Transverse colon (tissue), 4 donors: ENCODE measurements around the gene OR52A1. TPM values are rescaled to one million over a fixed set of nuclear protein-coding genes. Genes with fewer than 3 reads are reported as not detected.

Experiments used
- DNase-seq: peaks from one replicate; pipeline ENCODE4 v3.0.0-alpha.2; 2019
- H3K27ac ChIP-seq, 4 donors: fragments of 200-600 bp; sonication (generic); 2 replicates each; pipeline ENCODE4 v1.5.1; 2016 to 2018; ENCODE audit warnings: inconsistent platforms in 4 of 4
- H3K27me3 ChIP-seq: fragments of 200-600 bp; sonication (generic); 2 replicates; pipeline ENCODE4 v1.5.1; 2017; ENCODE audit warnings: inconsistent platforms
- H3K36me3 ChIP-seq, 4 donors: fragments of 200-600 bp; sonication (generic); 2 replicates each; pipeline ENCODE4 v1.5.1; 2017 to 2019; ENCODE audit warnings: inconsistent platforms in 4 of 4
- H3K4me1 ChIP-seq, 4 donors: fragments of 200-600 bp; sonication (generic); 2 replicates each; pipeline ENCODE4 v1.5.1; 2017 to 2020; ENCODE audit warnings: inconsistent platforms in 4 of 4
- H3K4me3 ChIP-seq, 4 donors: fragments of 200-600 bp; sonication (generic); 1 replicate in 1 of 4; 2 replicates in 3 of 4; pipeline versions ENCODE4 v1.5.1 to v1.6.1; 2017 to 2019; ENCODE audit warnings: inconsistent platforms in 4 of 4
- H3K9me3 ChIP-seq, 2 donors: fragments of 200-600 bp; sonication (generic); 2 replicates each; pipeline ENCODE4 v1.5.1; 2017 to 2019; ENCODE audit warnings: inconsistent platforms in 2 of 2
- EP300 ChIP-seq: sonication (generic); formaldehyde crosslinking; IDR thresholded peaks from one replicate; pipeline ENCODE4 v1.6.1; 2017; ENCODE audit warnings: antibody characterized with exemption, low read depth
- POLR2A ChIP-seq: fragments of 450-650 bp; IDR thresholded peaks from one replicate; pipeline ENCODE4 v1.6.1; 2016; ENCODE audit warnings: antibody characterized with exemption, mild to moderate bottlenecking, moderate library complexity
- POLR2AphosphoS5 ChIP-seq, 3 donors: sonication (generic); formaldehyde crosslinking; IDR thresholded peaks; one replicate each; pipeline ENCODE4 v1.6.1; 2016; ENCODE audit warnings: antibody characterized with exemption in 3 of 3
- WGBS, 2 donors: methylation state at CpG; one replicate each; pipeline ENCODE4 v1.1.5; 2018; ENCODE audit warnings: low coverage in 1 of 2; 5-methylcytosine and 5-hydroxymethylcytosine counted together
- in situ Hi-C, 4 donors: fragments of 200-750 bp; cut with MboI; loops; one replicate each; pipeline versions ENCODE4 v1.15.0 to v1.15.1; 2017; ENCODE audit warnings: low sequenced_read_pairs in 3 of 4, low pct_ligation_motif_present in 1 of 4, low pct_unique_long_range_greater_than_20kb in 1 of 4
- intact Hi-C: fragments of 100-400 bp; cut with DNase I; formaldehyde crosslinking; loops from one replicate; pipeline ENCODE4 v1.15.1; 2023; ENCODE audit warnings: low total_unique reads
- total RNA-seq, 4 donors: library from RNA; depleted of rRNA; stranded (reverse); fragments of >200 nt; gene quantifications; one replicate each; pipeline ENCODE4 v1.1.0, GENCODE V29; 2016
- TF ChIP-seq, protein P1 (sequence below), 5 experiments: fragments of 200-600 bp in 3 of 5; fragments of 450-650 bp in 2 of 5; sonication (generic) in 3 of 5; IDR thresholded peaks; 1 replicate in 2 of 5; 2 replicates in 3 of 5; pipeline ENCODE4 v1.5.1; 2016 to 2017; ENCODE audit warnings: antibody characterized with exemption in 5 of 5, inconsistent platforms in 3 of 5, mild to moderate bottlenecking in 2 of 5, moderate library complexity in 1 of 5

The OR52A1 gene
- total RNA-seq, 4 donors from 2014 or later, result not detected

DNA sequence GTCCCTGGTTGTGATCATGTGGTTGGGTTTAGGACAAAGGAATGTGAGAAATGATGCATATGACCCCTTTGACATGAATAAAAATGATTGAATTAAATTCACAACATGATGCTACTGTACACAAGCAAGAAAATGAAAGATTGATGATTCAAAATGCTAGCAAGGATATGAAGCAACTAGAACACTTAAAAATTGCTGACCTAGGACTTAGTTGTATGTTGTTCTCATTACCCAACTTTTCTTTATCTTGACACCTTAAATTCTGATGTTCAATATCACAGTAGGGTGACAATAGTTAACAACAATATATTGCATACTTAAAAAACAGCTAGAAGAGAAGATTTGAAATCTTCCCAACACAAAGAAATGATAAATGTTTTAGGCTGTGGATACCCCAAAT lies 37.0 kb downstream of the OR52A1 start:
- no peak overlapping the region for H3K27ac ChIP-seq
- H3K27me3 ChIP-seq, result no peaks in the 10 kb centered on the region
- H3K9me3 ChIP-seq, result no peaks in the 10 kb centered on the region
- intact Hi-C loops (no loop called here), in situ Hi-C loops (no loop called here)
- no peak overlapping the region for H3K4me3 ChIP-seq
- TF ChIP-seq, protein P1, sequence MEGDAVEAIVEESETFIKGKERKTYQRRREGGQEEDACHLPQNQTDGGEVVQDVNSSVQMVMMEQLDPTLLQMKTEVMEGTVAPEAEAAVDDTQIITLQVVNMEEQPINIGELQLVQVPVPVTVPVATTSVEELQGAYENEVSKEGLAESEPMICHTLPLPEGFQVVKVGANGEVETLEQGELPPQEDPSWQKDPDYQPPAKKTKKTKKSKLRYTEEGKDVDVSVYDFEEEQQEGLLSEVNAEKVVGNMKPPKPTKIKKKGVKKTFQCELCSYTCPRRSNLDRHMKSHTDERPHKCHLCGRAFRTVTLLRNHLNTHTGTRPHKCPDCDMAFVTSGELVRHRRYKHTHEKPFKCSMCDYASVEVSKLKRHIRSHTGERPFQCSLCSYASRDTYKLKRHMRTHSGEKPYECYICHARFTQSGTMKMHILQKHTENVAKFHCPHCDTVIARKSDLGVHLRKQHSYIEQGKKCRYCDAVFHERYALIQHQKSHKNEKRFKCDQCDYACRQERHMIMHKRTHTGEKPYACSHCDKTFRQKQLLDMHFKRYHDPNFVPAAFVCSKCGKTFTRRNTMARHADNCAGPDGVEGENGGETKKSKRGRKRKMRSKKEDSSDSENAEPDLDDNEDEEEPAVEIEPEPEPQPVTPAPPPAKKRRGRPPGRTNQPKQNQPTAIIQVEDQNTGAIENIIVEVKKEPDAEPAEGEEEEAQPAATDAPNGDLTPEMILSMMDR (IDR thresholded peaks at IDR 0.05), result no peak
- TF ChIP-seq EP300 (no peak), POLR2A (no peak)
- no peaks in the 10 kb centered on the region for H3K4me1 ChIP-seq
- no peak for DNase-seq
- H3K36me3 ChIP-seq, result no peaks in the 10 kb centered on the region

DNA sequence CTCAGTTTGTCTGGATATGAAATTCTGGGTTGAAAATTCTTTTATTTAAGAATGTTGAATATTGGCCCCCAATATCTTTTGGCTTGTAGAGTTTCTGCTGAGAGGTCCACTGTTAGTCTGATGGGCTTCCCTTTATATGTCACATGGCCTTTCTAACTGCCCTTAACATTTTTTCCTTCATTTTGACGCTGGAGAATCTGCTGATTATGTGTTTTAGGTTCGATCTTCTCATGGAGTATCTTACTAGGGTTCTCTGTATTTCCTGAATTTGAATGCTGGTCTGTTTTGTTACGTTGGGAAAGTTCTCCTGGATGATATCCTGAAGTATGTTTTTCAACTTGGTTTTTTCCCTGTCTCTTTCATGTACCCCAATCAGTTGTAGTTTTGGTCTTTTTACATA lies 39.2 kb downstream of the OR52A1 start:
- Histone ChIP-seq H3K9me3 (no peaks in the 10 kb centered on the region), H3K4me1 (no peaks in the 10 kb centered on the region), H3K27ac (no peak overlapping the region), H3K36me3 (no peaks in the 10 kb centered on the region), H3K4me3 (no peak overlapping the region), H3K27me3 (no peaks in the 10 kb centered on the region)
- in situ Hi-C loops (no loop called here), intact Hi-C loops (no loop called here)
- no peak for DNase-seq
- WGBS, 2 donors, result 59 to 70% methylated on average over 2 to 3 of the region's 3 CpGs
- TF ChIP-seq POLR2A (no peak), POLR2AphosphoS5 (IDR thresholded peaks at IDR 0.05) (no peak), EP300 (no peak)
- TF ChIP-seq, protein P1 (IDR thresholded peaks at IDR 0.05), result no peak

DNA sequence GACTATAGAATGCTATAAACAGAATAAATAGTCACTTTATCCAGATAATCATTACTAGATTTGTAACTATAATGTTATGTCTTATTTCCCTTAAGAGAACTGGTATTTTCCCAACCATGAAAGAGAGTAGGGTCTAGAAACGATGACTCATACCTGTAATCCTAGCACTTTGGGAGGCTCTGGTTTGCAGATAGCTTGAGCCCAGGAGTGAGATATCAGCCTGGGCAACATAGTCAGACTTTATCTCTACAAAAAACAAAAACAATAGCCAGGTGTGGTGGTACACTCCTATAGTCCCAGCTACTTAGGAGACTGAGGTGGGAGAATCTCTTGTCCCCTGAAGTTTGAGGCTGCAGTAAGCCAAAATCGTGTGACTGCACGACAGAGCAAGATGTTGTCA lies 47.3 kb downstream of the OR52A1 start:
- no peaks in the 10 kb centered on the region for H3K9me3 ChIP-seq
- 37 to 66% methylated on average over 2 to 3 of the region's 3 CpGs for WGBS, 2 donors
- intact Hi-C loops, result no loop called here
- H3K27ac ChIP-seq, result no peak overlapping the region
- H3K4me3 ChIP-seq, result no peak overlapping the region
- H3K4me1 ChIP-seq, result no peaks in the 10 kb centered on the region
- no peak for TF ChIP-seq POLR2AphosphoS5 (IDR thresholded peaks at IDR 0.05)
- no peak for TF ChIP-seq EP300
- no peak for TF ChIP-seq POLR2A
- TF ChIP-seq, protein P1 (IDR thresholded peaks at IDR 0.05), result no peak
- no peaks in the 10 kb centered on the region for H3K36me3 ChIP-seq
- in situ Hi-C loops, result no loop called here
- H3K27me3 ChIP-seq, result no peaks in the 10 kb centered on the region
- no peak for DNase-seq

DNA sequence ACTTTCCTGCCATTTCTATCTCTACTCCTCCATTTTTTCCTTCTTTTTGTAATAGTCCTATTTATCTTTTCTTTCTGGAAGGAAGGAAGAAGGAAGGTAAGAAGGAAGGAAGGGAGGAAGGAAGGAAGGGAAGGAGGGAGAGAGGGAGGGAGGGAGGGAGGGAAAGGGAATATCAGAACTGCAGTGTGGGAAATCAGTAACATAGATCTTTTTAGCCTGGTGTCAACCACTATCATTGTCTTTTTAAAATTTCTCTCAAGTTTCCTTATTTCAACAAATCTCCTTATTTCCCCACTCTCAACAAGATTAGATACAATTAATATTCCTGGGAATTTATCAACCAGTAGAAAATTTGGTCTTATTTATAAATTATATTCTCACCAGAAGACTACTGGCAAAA lies 51.5 kb downstream of the OR52A1 start:
- in situ Hi-C loops, result no loop called here

More for the DNA sequence above, 51.5 kb downstream of the OR52A1 start:
- TF ChIP-seq EP300 (no peak), POLR2A (no peak), POLR2AphosphoS5 (IDR thresholded peaks at IDR 0.05) (no peak)
- TF ChIP-seq, protein P1 (IDR thresholded peaks at IDR 0.05), result no peak
- H3K9me3 ChIP-seq, result no peaks in the 10 kb centered on the region
- no peaks in the 10 kb centered on the region for H3K27me3 ChIP-seq
- H3K36me3 ChIP-seq, result no peaks in the 10 kb centered on the region
- intact Hi-C loops, result no loop called here
- no peak overlapping the region for H3K27ac ChIP-seq
- no peaks in the 10 kb centered on the region for H3K4me1 ChIP-seq
- no peak overlapping the region for H3K4me3 ChIP-seq
- DNase-seq, result no peak
